OCI-LY7 (cell line): ENCODE measurements around the gene F7.

Experiments
- CTCF ChIP-seq: fragments of 200-600 bp; sonication (generic); conservative IDR thresholded peaks from 2 replicates; pipeline ENCODE4 v1.5.1; 2014; ENCODE audit warnings: mild to moderate bottlenecking, antibody characterized with exemption, low read length, moderate library complexity, mixed read lengths
- EZH2phosphoT487 ChIP-seq: fragments of 200-600 bp; sonication (generic); IDR thresholded peaks from 2 replicates; pipeline ENCODE4 v1.6.1; 2018; ENCODE audit warnings: low read depth, borderline replicate concordance, mild to moderate bottlenecking, mixed run types, antibody characterized with exemption, low read length, moderate library complexity, mixed read lengths

DNA sequence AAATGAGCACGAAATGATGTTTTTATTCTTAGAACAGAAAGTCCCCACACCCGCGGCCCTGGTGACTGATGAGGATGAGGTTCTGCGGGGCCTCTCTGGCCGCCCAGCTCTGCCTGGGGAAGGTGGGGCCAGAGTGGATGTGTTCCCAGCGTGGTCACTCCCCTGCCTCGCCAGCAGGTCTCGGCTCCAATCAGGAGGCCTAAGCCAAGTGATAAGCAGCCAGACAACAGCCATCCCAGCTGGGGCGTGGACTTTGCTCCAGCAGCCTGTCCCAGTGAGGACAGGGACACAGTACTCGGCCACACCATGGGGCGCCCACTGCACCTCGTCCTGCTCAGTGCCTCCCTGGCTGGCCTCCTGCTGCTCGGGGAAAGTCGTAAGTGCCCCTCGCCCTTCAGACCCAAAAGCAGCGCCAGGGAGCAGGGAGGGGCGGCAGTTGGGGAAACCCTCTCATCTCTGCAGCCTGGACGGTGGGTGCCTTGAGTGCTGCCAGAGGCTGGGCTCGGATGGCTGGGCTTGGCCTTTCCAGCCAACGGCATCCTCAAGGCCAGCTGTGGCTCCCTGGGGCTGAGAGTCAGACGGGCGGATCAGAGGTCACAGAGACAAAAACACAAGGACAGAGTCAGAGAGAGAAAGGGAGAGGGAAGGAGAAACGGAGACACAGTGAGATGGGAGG lies 17.1 kb downstream of the F7 start, which contains the start of gene F10:
- TF ChIP-seq CTCF (no peak), EZH2phosphoT487 (no peak)
